HepG2 (cell line): ENCODE data around the gene SLIT3. TPM values are rescaled to one million over a fixed set of nuclear protein-coding genes. Genes with fewer than 3 reads are reported as not detected.

Experiments
- ATAC-seq: fragments of 200-7000 bp; cut with Tn5 transposase; 3 replicates; pipeline ENCODE4 v1.9.1; 2020; ENCODE audit warnings: mild to moderate bottlenecking, moderate library complexity
- BruUV-seq: library from RNA; stranded (reverse); fragments of 400-500 nt; replicated peaks from 2 replicates; lab custom pipeline; 2021; lab: Mats Ljungman, UMichigan
- CTCF ChIA-PET: fragments of 300-600 bp; formaldehyde crosslinking; extraction: SDS; loops from one replicate; lab custom pipeline; 2021; ENCODE audit warnings: low total read pairs, inconsistent platforms, low intra/inter-chr PET ratio; lab: Yijun Ruan, JAX
- POLR2A ChIA-PET: fragments of 350-600 bp; sonication (Branson Sonifier 250); formaldehyde crosslinking; loops from one replicate; lab custom pipeline; 2020; ENCODE audit warnings: antibody characterized with exemption, inconsistent platforms; lab: Yijun Ruan, JAX
- DNase-seq: peaks from one replicate; pipeline ENCODE4 v3.0.0-alpha.2; 2015; ENCODE audit warnings: low spot score
- FAIRE-seq: peaks from 3 replicates; lab custom pipeline; 2011; peaks lifted over from hg19 to GRCh38; lab: Jason Lieb, UNC
- H2AFZ ChIP-seq: one replicate; pipeline ENCODE4 v1.6.1; 2011; ENCODE audit warnings: low read length, inconsistent platforms
- H3K27ac ChIP-seq: fragments of 300-600 bp; 3 replicates; pipeline ENCODE4 v1.8.0; 2011; ENCODE audit warnings: mixed run types, mild to moderate bottlenecking, mixed read lengths, low read length, inconsistent platforms; ENCODE audit not compliant: insufficient read depth; ENCODE audit errors: extremely low read length
- H3K27me3 ChIP-seq, 2 experiments: fragments of 200-600 bp in 1 of 2; 2 replicates in 1 of 2; 3 replicates in 1 of 2; pipeline versions ENCODE4 v1.6.0 to v1.8.0; 2011; ENCODE audit warnings: low read length in 2 of 2, mild to moderate bottlenecking in 2 of 2, moderate library complexity in 2 of 2, inconsistent platforms in 1 of 2; ENCODE audit not compliant: insufficient read depth in 2 of 2, control insufficient read depth in 1 of 2
- H3K36me3 ChIP-seq, 2 experiments: fragments of 200-600 bp in 1 of 2; replicated peaks in 1 of 2; 2 replicates in 1 of 2; 3 replicates in 1 of 2; pipeline versions ENCODE4 v1.5.1 to v1.8.0; 2011; ENCODE audit warnings: low read length in 2 of 2, inconsistent platforms in 1 of 2; ENCODE audit not compliant: insufficient read depth in 2 of 2, control insufficient read depth in 1 of 2
- H3K4me1 ChIP-seq: 2 replicates; pipeline ENCODE4 v1.5.1; 2012; ENCODE audit warnings: low read length, inconsistent platforms; ENCODE audit not compliant: insufficient read depth
- H3K4me2 ChIP-seq: 2 replicates; pipeline ENCODE4 v1.6.0; 2011; ENCODE audit warnings: low read depth, low read length, inconsistent platforms
- H3K4me3 ChIP-seq, 3 experiments: fragments of 200-600 bp in 1 of 3; sonication (generic), shearing (Covaris generic) in 1 of 3; replicated peaks in 1 of 3; 2 replicates each; pipeline ENCODE4 v1.5.1; 2011 to 2016; ENCODE audit warnings: low read length in 3 of 3, inconsistent platforms in 2 of 3, low read depth in 2 of 3, mild to moderate bottlenecking in 2 of 3, control low read depth in 1 of 3, mixed read lengths in 1 of 3; ENCODE audit not compliant: insufficient read depth in 1 of 3
- H3K79me2 ChIP-seq: one replicate; pipeline ENCODE4 v1.6.1; 2011; ENCODE audit warnings: low read length, inconsistent platforms; ENCODE audit not compliant: insufficient read depth
- H3K9ac ChIP-seq: 2 replicates; pipeline ENCODE4 v1.6.0; 2011; ENCODE audit warnings: mild to moderate bottlenecking, low read depth, low read length, inconsistent platforms; ENCODE audit not compliant: insufficient read depth
- H3K9me3 ChIP-seq: 2 replicates; pipeline ENCODE4 v1.5.1; 2012; ENCODE audit warnings: mild to moderate bottlenecking, low read length
- H4K20me1 ChIP-seq: 2 replicates; pipeline ENCODE4 v1.6.0; 2011; ENCODE audit warnings: inconsistent platforms, mild to moderate bottlenecking, low read length, moderate library complexity; ENCODE audit not compliant: insufficient read depth
- CHD2 ChIP-seq: IDR thresholded peaks from 2 replicates; pipeline ENCODE4 v1.6.1; 2011; ENCODE audit warnings: low read depth, low read length, improper control_type of control experiment
- HIVEP1 ChIP-seq: sonication (generic); formaldehyde crosslinking; IDR thresholded peaks from 2 replicates; pipeline ENCODE4 v1.4.0; 2020; ENCODE audit warnings: mild to moderate bottlenecking, missing genetic modification reagents
- HMGA1 ChIP-seq: sonication (generic); formaldehyde crosslinking; conservative IDR thresholded peaks from 2 replicates; pipeline ENCODE4 v1.4.0; 2020; ENCODE audit warnings: missing genetic modification reagents
- SP4 ChIP-seq: sonication (generic); formaldehyde crosslinking; IDR thresholded peaks from 2 replicates; pipeline ENCODE4 v1.8.1; 2023; ENCODE audit warnings: mild to moderate bottlenecking, missing genetic modification reagents
- SRSF4 ChIP-seq: fragments of 200-400 bp; formaldehyde crosslinking; IDR thresholded peaks from one replicate; pipeline ENCODE4 v1.6.1; 2018; ENCODE audit warnings: mild to moderate bottlenecking, low read depth, low read length, moderate library complexity; ENCODE audit not compliant: poor library complexity, severe bottlenecking
- TEF ChIP-seq: sonication (generic); formaldehyde crosslinking; IDR thresholded peaks from 2 replicates; pipeline ENCODE4 v1.5.0; 2020; ENCODE audit warnings: missing genetic modification reagents
- THAP11 ChIP-seq: IDR thresholded peaks from 2 replicates; pipeline ENCODE4 v1.6.1; 2016; ENCODE audit warnings: missing biosample characterization, missing genetic modification reagents
- ZBTB10 ChIP-seq: sonication (generic); formaldehyde crosslinking; IDR thresholded peaks from 2 replicates; pipeline ENCODE4 v1.4.0; 2020; ENCODE audit warnings: missing genetic modification reagents, borderline replicate concordance
- ZBTB3 ChIP-seq: sonication (generic); formaldehyde crosslinking; IDR thresholded peaks from 2 replicates; pipeline ENCODE4 v1.4.0; 2020; ENCODE audit warnings: low read depth, mild to moderate bottlenecking, moderate library complexity, missing genetic modification reagents, borderline replicate concordance
- ZGPAT ChIP-seq: IDR thresholded peaks from 2 replicates; pipeline ENCODE4 v1.6.1; 2016; ENCODE audit warnings: mild to moderate bottlenecking
- ZNF101 ChIP-seq: sonication (generic); formaldehyde crosslinking; IDR thresholded peaks from 2 replicates; pipeline ENCODE4 v1.4.0; 2020; ENCODE audit warnings: mild to moderate bottlenecking, low read depth, missing genetic modification reagents, borderline replicate concordance
- ZNF646 ChIP-seq: sonication (generic); formaldehyde crosslinking; IDR thresholded peaks from 2 replicates; pipeline ENCODE4 v1.9.0; 2021; ENCODE audit warnings: mild to moderate bottlenecking, missing genetic modification reagents
- ZNF773 ChIP-seq: sonication (generic); formaldehyde crosslinking; IDR thresholded peaks from 2 replicates; pipeline ENCODE4 v1.4.0; 2020; ENCODE audit warnings: missing genetic modification reagents, borderline replicate concordance
- WGBS: methylation state at CpG from one replicate; pipeline ENCODE4 v1.1.6; 2017; ENCODE audit warnings: low lambda C conversion rate; 5-methylcytosine and 5-hydroxymethylcytosine counted together
- in situ Hi-C: cut with HindIII; loops from 2 replicates; pipeline ENCODE4 v1.10.0; 2017; ENCODE audit warnings: low pct_unique_long_range_greater_than_20kb; ENCODE audit not compliant: extremely low pct_ligation_motif_present
- intact Hi-C: fragments of 100-400 bp; cut with micrococcal nuclease; formaldehyde crosslinking; loops from one replicate; pipeline ENCODE4 v1.10.0; 2022; ENCODE audit not compliant: unreplicated experiment
- polyA plus RNA-seq, 8 experiments: library from polyadenylated mRNA; depleted of rRNA in 3 of 8; stranded (reverse) in 7 of 8; unstranded in 1 of 8; fragments of >200 nt; fragmentation: Illumina TruSeq in 4 of 8; extraction: Trizol in 4 of 8; gene quantifications; 2 replicates each; pipeline versions ENCODE4 v1.2.1 to v1.2.3, GENCODE V29; 2011 to 2016; ENCODE audit warnings: low read depth in 4 of 8, missing spikeins in 1 of 8, mixed read lengths in 1 of 8; ENCODE audit not compliant: insufficient read depth in 1 of 8
- total RNA-seq, 5 experiments: library from RNA; depleted of rRNA; stranded (reverse); fragments of >200 nt; fragmentation: Illumina TruSeq; extraction: Trizol; gene quantifications; 2 replicates each; pipeline ENCODE4 v1.2.3, GENCODE V29; 2016; ENCODE audit warnings: low read depth in 1 of 5

Gene SLIT3
- total and polyA plus RNA-seq, 2 of the 13 experiments (the other 11 are each of a cell fraction or from before 2014, with no cell fraction given): not detected

GRCh38 chr5:169002953-169003555 lies 297.9 kb downstream of the SLIT3 start:
- Histone ChIP-seq H3K4me1 (no peaks in the 10 kb centered on the region), H4K20me1 (no peaks in the 10 kb centered on the region), H3K79me2 (no peaks in the 10 kb centered on the region), H3K27me3 (peaks cover 0 to 22% of the 10 kb centered on the region in 2 experiments; a peak in 4 of 5 replicates), H2AFZ (no peak overlapping the region), H3K9ac (no peak overlapping the region), H3K36me3 (no peaks in the 10 kb centered on the region), H3K9me3 (no peaks in the 10 kb centered on the region), H3K27ac (no peak overlapping the region), H3K4me2 (no peak overlapping the region), H3K4me3 (no peak overlapping the region)
- in situ Hi-C loops (no loop called here), intact Hi-C loops (loop anchor here (5.0 kb wide), 1 partner anchor 294 kb away; no protein-coding TSS in a partner anchor)
- no TSS peak for BruUV-seq
- no peak for ATAC-seq
- no peak for FAIRE-seq
- WGBS: 12% methylated on average over 6 of the region's 6 CpGs
- no peak for DNase-seq
- POLR2A ChIA-PET: no interaction called here
- CTCF ChIA-PET: no interaction called here
- TF ChIP-seq ZNF773: no peak
- TF ChIP-seq ZNF101 (CRISPR knock-in tag): no peak
- TF ChIP-seq ZBTB10: no peak
- TF ChIP-seq ZBTB3: no peak
- no peak for TF ChIP-seq TEF (CRISPR knock-in tag)
- TF ChIP-seq CHD2: no peak
- no peak for TF ChIP-seq HMGA1 (CRISPR knock-in tag)
- no peak for TF ChIP-seq HIVEP1 (CRISPR knock-in tag)
- TF ChIP-seq SP4 (CRISPR knock-in tag): no peak
- TF ChIP-seq THAP11 (CRISPR knock-in tag): no peak
- TF ChIP-seq ZGPAT (CRISPR knock-in tag): no peak
- TF ChIP-seq SRSF4: no peak
- TF ChIP-seq ZNF646 (CRISPR knock-in tag): no peak
